ENCODE data around the gene EIF4A3. TPM values are rescaled to one million over a fixed set of nuclear protein-coding genes. Genes with fewer than 3 reads are reported as not detected.

The EIF4A3 gene
- total and polyA plus RNA-seq, 10 of the 15 experiments (the other 5 are each of a cell fraction or from before 2014, with no cell fraction given), result 53.3 to 225 (median 103) TPM

GRCh38 chr17:80089762-80090161, 57.2 kb downstream of the EIF4A3 start:
- Histone ChIP-seq H3K9me3 (replicated peaks; ENCODE audit: control insufficient read depth, insufficient read depth, low read length) (no peaks in the 10 kb centered on the region), H3K79me2 (ENCODE audit: control insufficient read depth, insufficient read depth, low read length) (no peaks in the 10 kb centered on the region), H3K36me3 (ENCODE audit: control insufficient read depth in 2 of 2, insufficient read depth in 2 of 2, low read length in 1 of 2) (no peaks in the 10 kb centered on the region), H3K4me2 (ENCODE audit: control insufficient read depth, insufficient read depth) (no peak overlapping the region), H3K27me3 (replicated peaks in 1 of 2; ENCODE audit: control insufficient read depth in 2 of 2, insufficient read depth in 2 of 2, low read length in 1 of 2) (no peaks in the 10 kb centered on the region; a peak in 1 of 4 replicates), H3K4me3 (no peak overlapping the region), H3K4me1 (ENCODE audit: control insufficient read depth, insufficient read depth, low read length) (no peaks in the 10 kb centered on the region), H3K9ac (ENCODE audit: control insufficient read depth, insufficient read depth, low read length) (no peak overlapping the region), H2AFZ (ENCODE audit: control insufficient read depth, low read depth, low read length) (no peak overlapping the region), H3K27ac (ENCODE audit: control insufficient read depth, insufficient read depth) (no peak overlapping the region), H4K20me1 (ENCODE audit: control insufficient read depth, insufficient read depth) (no peaks in the 10 kb centered on the region)
- in situ Hi-C loops (cut with MboI), result no loop called here
- no TSS peak for BruUV-seq (replicated peaks)
- 46% methylated on average over 16 of the region's 16 CpGs for WGBS (ENCODE audit: insufficient coverage, insufficient replicate concordance, low lambda C conversion rate, missing lambda C conversion rate)
- FAIRE-seq, result no peak
- no peak for DNase-seq (ENCODE audit: low read depth, low spot score)
- intact Hi-C loops (cut with micrococcal nuclease; ENCODE audit: unreplicated experiment), result no loop called here
- RAD21 ChIA-PET (ENCODE audit: unreplicated experiment), result no interaction called here
- POLR2A ChIA-PET, result no interaction called here
- CTCF ChIA-PET, result no interaction called here
- SMC1A ChIA-PET (ENCODE audit: uncharacterized antibody, unreplicated experiment), result no interaction called here
- no peak for ATAC-seq
- TF ChIP-seq JUNB (IDR thresholded peaks at IDR 0.05) (no peak), RB1 (IDR thresholded peaks at IDR 0.05; ENCODE audit: borderline replicate concordance) (no peak), PAX5 (IDR thresholded peaks at IDR 0.05; ENCODE audit: borderline replicate concordance, low read depth, low read length) (no peak), MTA3 (IDR thresholded peaks at IDR 0.05; ENCODE audit: borderline replicate concordance, low read length) (no peak), ZSCAN29 (IDR thresholded peaks at IDR 0.05) (no peak), HDGF (IDR thresholded peaks at IDR 0.05) (no peak), SKIL (IDR thresholded peaks at IDR 0.05; ENCODE audit: low read depth, poor library complexity, severe bottlenecking) (no peak), MLLT1 (IDR thresholded peaks at IDR 0.05) (no peak), NRF1 (conservative IDR thresholded peaks at IDR 0.05; ENCODE audit: low read depth, low read length) (no peak), REST (IDR thresholded peaks at IDR 0.05; ENCODE audit: low read depth, low read length) (no peak), HDAC6 (IDR thresholded peaks at IDR 0.05; ENCODE audit: unreplicated experiment) (no peak), CREM (IDR thresholded peaks at IDR 0.05; ENCODE audit: low read depth) (no peak), ATF7 (IDR thresholded peaks at IDR 0.05; ENCODE audit: low read depth) (no peak), FOXK2 (IDR thresholded peaks at IDR 0.05) (no peak), CEBPZ (IDR thresholded peaks at IDR 0.05; ENCODE audit: low read depth, low read length) (no peak), RCOR1 (conservative IDR thresholded peaks at IDR 0.05; ENCODE audit: low read depth, low read length) (no peak)
